Measurements from ENCODE around the gene RBM42.
A peak's percentile ranks its signal among the peaks of the same experiment; 100 is the strongest.

Gene RBM42

GRCh38 chr19:35671818-35672217, 43.0 kb downstream of the RBM42 start:
- no peak for ATAC-seq (ENCODE audit: low read depth)
- no peaks in the 10 kb centered on the region for H3K9me3 ChIP-seq (ENCODE audit: severe bottlenecking)
- DNase-seq (ENCODE audit: low spot score) = no peak
- no peaks in the 10 kb centered on the region for H3K4me1 ChIP-seq (ENCODE audit: insufficient read depth, poor library complexity, severe bottlenecking)
- H3K27ac ChIP-seq (ENCODE audit: poor library complexity, severe bottlenecking) = no peak overlapping the region
- TF ChIP-seq CTCF (IDR thresholded peaks at IDR 0.05; ENCODE audit: poor library complexity, severe bottlenecking) = no peak
- peaks cover 4% of the 10 kb centered on the region for H3K27me3 ChIP-seq (ENCODE audit: insufficient read depth, poor library complexity, severe bottlenecking)
- no peak overlapping the region for H3K4me3 ChIP-seq (ENCODE audit: severe bottlenecking)
- no peaks in the 10 kb centered on the region for H3K36me3 ChIP-seq (ENCODE audit: low read depth)

- TF ChIP-seq CTCF (IDR thresholded peaks at IDR 0.05; ENCODE audit: poor library complexity, severe bottlenecking) = no peak
- H3K27ac ChIP-seq (ENCODE audit: poor library complexity, severe bottlenecking) = no peak overlapping the region
- H3K27me3 ChIP-seq (ENCODE audit: insufficient read depth, poor library complexity, severe bottlenecking) = peaks cover 4% of the 10 kb centered on the region
- DNase-seq (ENCODE audit: low spot score) (no peak), ATAC-seq (ENCODE audit: low read depth) (peak; percentile 57)
- no peaks in the 10 kb centered on the region for H3K36me3 ChIP-seq (ENCODE audit: low read depth)
- no peaks in the 10 kb centered on the region for H3K9me3 ChIP-seq (ENCODE audit: severe bottlenecking)
- H3K4me3 ChIP-seq (ENCODE audit: severe bottlenecking) = no peak overlapping the region
- no peaks in the 10 kb centered on the region for H3K4me1 ChIP-seq (ENCODE audit: insufficient read depth, poor library complexity, severe bottlenecking)
Measured at GRCh38 chr19:35673121-35673804, 44.4 kb downstream of the RBM42 start.

GRCh38 chr19:35675589-35676140, 46.8 kb downstream of the RBM42 start:
- no peak for DNase-seq (ENCODE audit: low spot score)
- no peak for ATAC-seq (ENCODE audit: low read depth)
- no peak for TF ChIP-seq CTCF (IDR thresholded peaks at IDR 0.05; ENCODE audit: poor library complexity, severe bottlenecking)
- H3K9me3 ChIP-seq (ENCODE audit: severe bottlenecking) = no peaks in the 10 kb centered on the region
- H3K36me3 ChIP-seq (ENCODE audit: low read depth) = no peaks in the 10 kb centered on the region
- no peaks in the 10 kb centered on the region for H3K27me3 ChIP-seq (ENCODE audit: insufficient read depth, poor library complexity, severe bottlenecking)
- no peaks in the 10 kb centered on the region for H3K4me1 ChIP-seq (ENCODE audit: insufficient read depth, poor library complexity, severe bottlenecking)
- no peak overlapping the region for H3K27ac ChIP-seq (ENCODE audit: poor library complexity, severe bottlenecking)
- no peak overlapping the region for H3K4me3 ChIP-seq (ENCODE audit: severe bottlenecking)

All from RWPE2 (cell line).